ENCODE measurements around the gene RAB40C.

Gene RAB40C

GRCh38 chr16:647173-647902, 57.5 kb downstream of the RAB40C start:
- DNase-seq (ENCODE audit: low spot score): no peak

GRCh38 chr16:648071-648780, 58.4 kb downstream of the RAB40C start:
- DNase-seq (ENCODE audit: low spot score): peak; percentile 28

- peak; percentile 98 for DNase-seq (ENCODE audit: low spot score)
Observed at GRCh38 chr16:648781-649589, 59.1 kb downstream of the RAB40C start, which contains the start of gene WDR90. Gene WDR90, plus strand, starts transcription at chr16:649365. Its CDS starts 52 bp downstream, at chr16:649417.

GRCh38 chr16:649631-650030, 59.8 kb downstream of the RAB40C start:
- DNase-seq (ENCODE audit: low spot score): peak; percentile 22

GRCh38 chr16:651844-652243, 62.0 kb downstream of the RAB40C start:
- DNase-seq (ENCODE audit: low spot score): no peak

- no peak for DNase-seq (ENCODE audit: low spot score)
Observed at GRCh38 chr16:652454-653305, 62.8 kb downstream of the RAB40C start.

- no peak for DNase-seq (ENCODE audit: low spot score)
Observed at GRCh38 chr16:654034-654433, 64.2 kb downstream of the RAB40C start.

GRCh38 chr16:657487-657886, 67.6 kb downstream of the RAB40C start:
- DNase-seq (ENCODE audit: low spot score): no peak

GRCh38 chr16:658679-659571, 69.1 kb downstream of the RAB40C start:
- DNase-seq (ENCODE audit: low spot score): no peak

- no peak for DNase-seq (ENCODE audit: low spot score)
Observed at GRCh38 chr16:659618-660017, 69.8 kb downstream of the RAB40C start.

GRCh38 chr16:660132-660458, 70.2 kb downstream of the RAB40C start:
- DNase-seq (ENCODE audit: low spot score): no peak

GRCh38 chr16:660459-661183, 70.8 kb downstream of the RAB40C start:
- peak; percentile 96 for DNase-seq (ENCODE audit: low spot score)

- DNase-seq (ENCODE audit: low spot score): no peak
Observed at GRCh38 chr16:661184-661821, 71.4 kb downstream of the RAB40C start.

- DNase-seq (ENCODE audit: low spot score): no peak
Observed at GRCh38 chr16:662095-662494, 72.2 kb downstream of the RAB40C start.

GRCh38 chr16:662597-662996, 72.7 kb downstream of the RAB40C start:
- DNase-seq (ENCODE audit: low spot score): no peak

GRCh38 chr16:666572-666971, 76.7 kb downstream of the RAB40C start:
- DNase-seq (ENCODE audit: low spot score): no peak

- no peak for DNase-seq (ENCODE audit: low spot score)
Observed at GRCh38 chr16:667113-667779, 77.4 kb downstream of the RAB40C start.

- peak; percentile 92 for DNase-seq (ENCODE audit: low spot score)
Observed at GRCh38 chr16:667780-668518, 78.1 kb downstream of the RAB40C start, which contains the start of gene RHOT2. Gene RHOT2, plus strand, starts transcription at chr16:668132. Its CDS starts 68 bp downstream, at chr16:668200.
